Keratinocyte (primary cell): ENCODE data around the gene BBIP1.
"Not testable (repeated sequence)": the region's sequence is repeated elsewhere in the genome, so short reads cannot be mapped to it uniquely, and the experiment has no call there.

Experiments used
- EZH2 ChIP-seq: IDR thresholded peaks from one replicate; pipeline ENCODE4 v1.6.1; 2012; ENCODE audit warnings: inconsistent platforms, mild to moderate bottlenecking, low read length, moderate library complexity
- TF ChIP-seq, protein P1 (sequence below), 3 experiments: IDR thresholded peaks in 1 of 3; conservative IDR thresholded peaks in 1 of 3; optimal IDR thresholded peaks in 1 of 3; 2 replicates in 2 of 3; 3 replicates in 1 of 3; pipeline versions ENCODE3 to v1.5.1; 2011; ENCODE audit warnings: low read length in 3 of 3, mild to moderate bottlenecking in 3 of 3, moderate library complexity in 2 of 3, control low read depth in 1 of 3, inconsistent platforms in 1 of 3; ENCODE audit not compliant: insufficient read depth in 2 of 3; ENCODE audit errors: extremely low read depth in 1 of 3

DNA sequence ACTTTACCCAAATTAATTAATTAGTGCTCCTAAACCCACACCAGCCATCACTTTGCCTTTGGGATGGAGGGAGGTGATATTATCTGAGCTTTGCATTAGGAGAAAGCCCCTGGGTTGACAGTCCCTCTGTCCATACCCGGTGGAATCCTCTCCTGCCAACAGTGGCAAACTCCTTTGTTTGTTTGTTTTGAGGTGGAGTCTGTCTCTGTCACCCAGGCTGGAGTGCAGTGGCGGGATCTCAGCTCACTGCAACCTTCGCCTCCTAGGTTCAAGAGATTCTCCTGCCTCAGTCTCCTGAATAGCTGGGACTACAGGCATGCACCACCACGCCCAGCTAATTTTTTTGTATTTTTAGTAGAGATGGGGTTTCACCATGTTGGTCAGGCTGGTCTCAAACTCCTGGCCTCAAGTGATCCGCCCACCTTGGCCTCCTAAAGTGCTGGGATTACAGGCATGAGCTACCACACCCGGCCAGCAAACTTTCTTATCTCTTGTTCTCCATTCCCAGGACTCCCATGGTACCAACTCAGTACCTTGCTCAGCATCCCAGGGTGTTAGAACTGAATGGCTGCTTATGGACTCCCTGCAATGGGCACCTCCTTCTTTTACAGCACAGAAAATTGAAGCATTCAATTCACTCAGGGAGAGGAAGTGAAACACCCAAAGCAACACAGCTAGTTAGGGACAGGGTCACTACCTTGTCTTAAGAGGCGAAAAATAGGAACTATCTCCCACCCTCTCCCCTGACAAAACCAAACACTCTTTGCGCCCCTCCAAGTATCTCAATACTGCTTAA lies 51.8 kb downstream of the BBIP1 start:
- TF ChIP-seq, protein P1, sequence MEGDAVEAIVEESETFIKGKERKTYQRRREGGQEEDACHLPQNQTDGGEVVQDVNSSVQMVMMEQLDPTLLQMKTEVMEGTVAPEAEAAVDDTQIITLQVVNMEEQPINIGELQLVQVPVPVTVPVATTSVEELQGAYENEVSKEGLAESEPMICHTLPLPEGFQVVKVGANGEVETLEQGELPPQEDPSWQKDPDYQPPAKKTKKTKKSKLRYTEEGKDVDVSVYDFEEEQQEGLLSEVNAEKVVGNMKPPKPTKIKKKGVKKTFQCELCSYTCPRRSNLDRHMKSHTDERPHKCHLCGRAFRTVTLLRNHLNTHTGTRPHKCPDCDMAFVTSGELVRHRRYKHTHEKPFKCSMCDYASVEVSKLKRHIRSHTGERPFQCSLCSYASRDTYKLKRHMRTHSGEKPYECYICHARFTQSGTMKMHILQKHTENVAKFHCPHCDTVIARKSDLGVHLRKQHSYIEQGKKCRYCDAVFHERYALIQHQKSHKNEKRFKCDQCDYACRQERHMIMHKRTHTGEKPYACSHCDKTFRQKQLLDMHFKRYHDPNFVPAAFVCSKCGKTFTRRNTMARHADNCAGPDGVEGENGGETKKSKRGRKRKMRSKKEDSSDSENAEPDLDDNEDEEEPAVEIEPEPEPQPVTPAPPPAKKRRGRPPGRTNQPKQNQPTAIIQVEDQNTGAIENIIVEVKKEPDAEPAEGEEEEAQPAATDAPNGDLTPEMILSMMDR (optimal IDR thresholded peaks at IDR 0.05 in 1 of 3, IDR thresholded peaks at IDR 0.05 in 1 of 3, conservative IDR thresholded peaks at IDR 0.05 in 1 of 3; ENCODE audit: extremely low read depth in 1 of 3, insufficient read depth in 2 of 3, low read length in 3 of 3) = not testable (repeated sequence)
- not testable (repeated sequence) for TF ChIP-seq EZH2
